Activated CD4-positive, alpha-beta T cell treated with anti-CD3 and anti-CD28 coated beads for 36 hours (primary cell): ENCODE measurements around the gene LBHD2. TPM values are rescaled to one million over a fixed set of nuclear protein-coding genes. Genes with fewer than 3 reads are reported as not detected.

Experiments used
- ATAC-seq: fragments of 200-7000 bp; cut with Tn5 transposase; one replicate; pipeline ENCODE4 v1.10.0; 2021; ENCODE audit warnings: mild to moderate bottlenecking, moderate library complexity
- CTCF ChIA-PET: fragments of 350-600 bp; sonication (Branson Sonifier 250); formaldehyde crosslinking; loops from one replicate; lab custom pipeline; 2021; ENCODE audit warnings: antibody characterized with exemption; lab: Charles Lee
- POLR2A ChIA-PET: fragments of 350-600 bp; sonication (Branson Sonifier 250); formaldehyde crosslinking; loops from one replicate; lab custom pipeline; 2021; ENCODE audit warnings: antibody characterized with exemption, inconsistent platforms; lab: Charles Lee
- DNase-seq: peaks from one replicate; pipeline ENCODE4 v3.0.0-alpha.2; 2020
- H3K27ac Mint-ChIP-seq: one replicate; pipeline ENCODE4 v1.8.0; 2021; ENCODE audit warnings: mixed read lengths
- H3K27me3 Mint-ChIP-seq: one replicate; pipeline ENCODE4 v1.8.0; 2021; ENCODE audit warnings: mixed read lengths
- H3K36me3 Mint-ChIP-seq: one replicate; pipeline ENCODE4 v1.8.0; 2021; ENCODE audit warnings: low read depth, mixed read lengths
- H3K4me1 Mint-ChIP-seq: one replicate; pipeline ENCODE4 v1.8.0; 2021; ENCODE audit warnings: mixed read lengths
- H3K4me3 Mint-ChIP-seq: one replicate; pipeline ENCODE4 v1.8.0; 2021; ENCODE audit warnings: mild to moderate bottlenecking, moderate library complexity, mixed read lengths
- H3K9me3 Mint-ChIP-seq: one replicate; pipeline ENCODE4 v1.8.0; 2021; ENCODE audit warnings: low read depth, mixed read lengths
- intact Hi-C, 2 experiments: fragments of 100-400 bp; cut with DNase I in 1 of 2; cut with micrococcal nuclease in 1 of 2; formaldehyde crosslinking; loops; one replicate each; pipeline versions ENCODE4 v1.14.2 to v1.15.1; 2022 to 2024; cut with DNase I, micrococcal nuclease
- total RNA-seq, 2 experiments: library from RNA; stranded (reverse); gene quantifications; one replicate each; pipeline ENCODE4 v1.2.3, GENCODE V29; 2021

The LBHD2 gene
- total RNA-seq, 2 experiments from 2014 or later = not detected

GRCh38 chr14:103125098-103126070 is 41.4 kb downstream of the LBHD2 start:
- CTCF ChIA-PET = interaction anchor here (1.0 kb wide), 1 partner anchor 21 kb away, joined by 3 read pairs; no protein-coding TSS in a partner anchor
- H3K27ac Mint-ChIP-seq = no peak overlapping the region
- no peaks in the 10 kb centered on the region for H3K9me3 Mint-ChIP-seq
- H3K4me3 Mint-ChIP-seq = no peak overlapping the region
- POLR2A ChIA-PET = no interaction called here
- no peaks in the 10 kb centered on the region for H3K36me3 Mint-ChIP-seq
- H3K4me1 Mint-ChIP-seq = no peaks in the 10 kb centered on the region
- ATAC-seq (no peak), DNase-seq (no peak)
- intact Hi-C loops = no loop called here
- H3K27me3 Mint-ChIP-seq = peaks cover 16% of the 10 kb centered on the region

GRCh38 chr14:103126088-103126872 is 42.3 kb downstream of the LBHD2 start:
- Mint-ChIP-seq H3K27ac (no peak overlapping the region), H3K4me3 (no peak overlapping the region), H3K27me3 (peaks cover 15% of the 10 kb centered on the region), H3K9me3 (no peaks in the 10 kb centered on the region), H3K4me1 (no peaks in the 10 kb centered on the region), H3K36me3 (no peaks in the 10 kb centered on the region)
- POLR2A ChIA-PET = no interaction called here
- CTCF ChIA-PET = interaction anchor here (1.0 kb wide), 1 partner anchor 21 kb away, joined by 3 read pairs; no protein-coding TSS in a partner anchor
- no peak for ATAC-seq
- intact Hi-C loops = no loop called here
- no peak for DNase-seq

- intact Hi-C loops = no loop called here
- ATAC-seq (no peak), DNase-seq (no peak)
- ChIA-PET CTCF (no interaction called here), POLR2A (no interaction called here)
- H3K4me1 Mint-ChIP-seq = no peaks in the 10 kb centered on the region
- H3K27me3 Mint-ChIP-seq = peaks cover 12% of the 10 kb centered on the region
- no peak overlapping the region for H3K4me3 Mint-ChIP-seq
- no peaks in the 10 kb centered on the region for H3K9me3 Mint-ChIP-seq
- no peaks in the 10 kb centered on the region for H3K36me3 Mint-ChIP-seq
- no peak overlapping the region for H3K27ac Mint-ChIP-seq
Measured at GRCh38 chr14:103126873-103127304, 42.9 kb downstream of the LBHD2 start.

GRCh38 chr14:103127356-103127755 is 43.3 kb downstream of the LBHD2 start:
- no peaks in the 10 kb centered on the region for H3K36me3 Mint-ChIP-seq
- H3K9me3 Mint-ChIP-seq = no peaks in the 10 kb centered on the region
- DNase-seq = no peak
- no peaks in the 10 kb centered on the region for H3K4me1 Mint-ChIP-seq
- ChIA-PET POLR2A (interaction anchor here (0.5 kb wide), 1 partner anchor 320 kb away, joined by 3 read pairs; no protein-coding TSS in a partner anchor), CTCF (no interaction called here)
- no peak overlapping the region for H3K27ac Mint-ChIP-seq
- peaks cover 7% of the 10 kb centered on the region for H3K27me3 Mint-ChIP-seq
- no peak overlapping the region for H3K4me3 Mint-ChIP-seq
- intact Hi-C loops = no loop called here
- no peak for ATAC-seq

- H3K27me3 Mint-ChIP-seq = peaks cover 6% of the 10 kb centered on the region
- no peaks in the 10 kb centered on the region for H3K4me1 Mint-ChIP-seq
- H3K9me3 Mint-ChIP-seq = no peaks in the 10 kb centered on the region
- no peaks in the 10 kb centered on the region for H3K36me3 Mint-ChIP-seq
- DNase-seq (no peak), ATAC-seq (no peak)
- ChIA-PET POLR2A (interaction anchor here (0.5 kb wide), 1 partner anchor 320 kb away, joined by 3 read pairs; no protein-coding TSS in a partner anchor), CTCF (no interaction called here)
- intact Hi-C loops = no loop called here
- no peak overlapping the region for H3K27ac Mint-ChIP-seq
- H3K4me3 Mint-ChIP-seq = no peak overlapping the region
Measured at GRCh38 chr14:103127861-103128598, 44.0 kb downstream of the LBHD2 start.

GRCh38 chr14:103128631-103129300 is 44.8 kb downstream of the LBHD2 start:
- ATAC-seq (no peak), DNase-seq (no peak)
- Mint-ChIP-seq H3K36me3 (no peaks in the 10 kb centered on the region), H3K27ac (no peak overlapping the region), H3K27me3 (peaks cover 6% of the 10 kb centered on the region), H3K4me3 (no peak overlapping the region), H3K9me3 (no peaks in the 10 kb centered on the region), H3K4me1 (no peaks in the 10 kb centered on the region)
- ChIA-PET CTCF (interaction anchor here (0.7 kb wide), 1 partner anchor 234 kb away, joined by 3 read pairs; no protein-coding TSS in a partner anchor), POLR2A (no interaction called here)
- intact Hi-C loops = no loop called here

- POLR2A ChIA-PET = no interaction called here
- H3K9me3 Mint-ChIP-seq = no peaks in the 10 kb centered on the region
- ATAC-seq (no peak), DNase-seq (no peak)
- H3K4me1 Mint-ChIP-seq = no peaks in the 10 kb centered on the region
- intact Hi-C loops = no loop called here
- no peak overlapping the region for H3K4me3 Mint-ChIP-seq
- H3K27me3 Mint-ChIP-seq = no peaks in the 10 kb centered on the region
- H3K36me3 Mint-ChIP-seq = no peaks in the 10 kb centered on the region
- no peak overlapping the region for H3K27ac Mint-ChIP-seq
- CTCF ChIA-PET = interaction anchor here (0.7 to 2.8 kb wide), 2 partner anchors 24 to 235 kb away, joined by 3 to 9 read pairs; no protein-coding TSS in a partner anchor
Measured at GRCh38 chr14:103129301-103130016, 45.4 kb downstream of the LBHD2 start.

GRCh38 chr14:103130017-103130764 is 46.2 kb downstream of the LBHD2 start:
- no peak for DNase-seq
- no peak for ATAC-seq
- no peaks in the 10 kb centered on the region for H3K36me3 Mint-ChIP-seq
- no peaks in the 10 kb centered on the region for H3K9me3 Mint-ChIP-seq
- H3K4me1 Mint-ChIP-seq = no peaks in the 10 kb centered on the region
- H3K27me3 Mint-ChIP-seq = no peaks in the 10 kb centered on the region
- no peak overlapping the region for H3K4me3 Mint-ChIP-seq
- H3K27ac Mint-ChIP-seq = no peak overlapping the region
- ChIA-PET POLR2A (no interaction called here), CTCF (interaction anchor here (0.7 to 2.8 kb wide), 2 partner anchors 18 to 25 kb away, joined by 3 to 9 read pairs; no protein-coding TSS in a partner anchor)
- intact Hi-C loops = no loop called here

- Mint-ChIP-seq H3K4me1 (no peaks in the 10 kb centered on the region), H3K9me3 (no peaks in the 10 kb centered on the region), H3K4me3 (no peak overlapping the region), H3K27me3 (no peaks in the 10 kb centered on the region), H3K27ac (no peak overlapping the region), H3K36me3 (no peaks in the 10 kb centered on the region)
- CTCF ChIA-PET = interaction anchor here (0.7 to 2.8 kb wide), 2 partner anchors 17 to 26 kb away, joined by 3 to 9 read pairs; no protein-coding TSS in a partner anchor
- ATAC-seq = no peak
- intact Hi-C loops = no loop called here
- POLR2A ChIA-PET = no interaction called here
- no peak for DNase-seq
Measured at GRCh38 chr14:103130965-103131364, 47.0 kb downstream of the LBHD2 start.
